ENCODE results near the gene MAT2A.
A peak's percentile ranks its signal among the peaks of the same experiment; 100 is the strongest.

DNA sequence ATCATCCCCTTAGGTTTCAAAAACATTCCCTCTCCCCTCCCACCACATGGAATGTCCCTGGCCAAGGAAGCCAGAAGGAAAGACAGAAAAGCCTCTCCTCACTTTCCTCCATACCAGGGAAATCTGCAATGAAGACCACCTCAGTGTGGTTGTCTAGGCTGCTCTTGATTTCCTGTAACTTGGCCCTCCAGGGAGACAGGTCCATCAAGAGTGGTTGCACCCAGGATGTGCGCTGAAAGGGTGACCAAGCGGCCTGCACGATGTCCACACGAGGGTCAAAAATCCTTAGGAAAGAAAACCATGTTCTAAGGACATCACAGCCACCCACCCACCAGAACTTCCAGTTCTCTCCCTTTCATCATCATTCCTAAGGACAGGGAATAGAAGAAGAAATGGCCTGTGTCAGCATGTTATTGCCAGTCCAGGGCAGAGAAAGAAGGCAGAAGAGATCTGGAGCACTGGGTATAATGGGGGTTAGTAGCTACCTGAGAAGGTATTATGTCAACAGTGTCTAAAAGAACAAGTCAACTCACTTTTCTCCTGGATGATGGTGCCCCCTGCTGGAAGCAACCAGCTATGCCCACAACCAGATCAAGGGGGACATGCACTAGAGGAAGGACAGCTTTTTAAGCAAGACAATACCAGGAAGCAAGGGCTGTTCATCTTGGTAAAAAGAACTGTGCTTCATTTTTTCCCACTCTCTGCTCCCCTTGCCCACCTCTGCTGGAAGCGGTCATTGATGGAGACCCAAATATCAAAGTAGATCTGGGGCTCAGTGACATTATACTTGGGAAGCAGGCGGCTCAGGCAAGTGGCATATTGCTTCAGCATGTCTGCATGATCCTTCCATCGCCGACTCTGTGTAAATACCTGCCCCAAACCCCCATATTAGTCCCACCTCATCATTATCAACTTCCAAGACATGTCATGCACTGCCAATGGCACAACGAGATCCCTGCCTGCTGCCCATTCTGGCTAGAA lies 13.0 kb downstream of the MAT2A start:
- TF ChIP-seq, protein P1, sequence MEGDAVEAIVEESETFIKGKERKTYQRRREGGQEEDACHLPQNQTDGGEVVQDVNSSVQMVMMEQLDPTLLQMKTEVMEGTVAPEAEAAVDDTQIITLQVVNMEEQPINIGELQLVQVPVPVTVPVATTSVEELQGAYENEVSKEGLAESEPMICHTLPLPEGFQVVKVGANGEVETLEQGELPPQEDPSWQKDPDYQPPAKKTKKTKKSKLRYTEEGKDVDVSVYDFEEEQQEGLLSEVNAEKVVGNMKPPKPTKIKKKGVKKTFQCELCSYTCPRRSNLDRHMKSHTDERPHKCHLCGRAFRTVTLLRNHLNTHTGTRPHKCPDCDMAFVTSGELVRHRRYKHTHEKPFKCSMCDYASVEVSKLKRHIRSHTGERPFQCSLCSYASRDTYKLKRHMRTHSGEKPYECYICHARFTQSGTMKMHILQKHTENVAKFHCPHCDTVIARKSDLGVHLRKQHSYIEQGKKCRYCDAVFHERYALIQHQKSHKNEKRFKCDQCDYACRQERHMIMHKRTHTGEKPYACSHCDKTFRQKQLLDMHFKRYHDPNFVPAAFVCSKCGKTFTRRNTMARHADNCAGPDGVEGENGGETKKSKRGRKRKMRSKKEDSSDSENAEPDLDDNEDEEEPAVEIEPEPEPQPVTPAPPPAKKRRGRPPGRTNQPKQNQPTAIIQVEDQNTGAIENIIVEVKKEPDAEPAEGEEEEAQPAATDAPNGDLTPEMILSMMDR (conservative IDR thresholded peaks at IDR 0.05; ENCODE audit: low read length): peak; percentile 96
- no peak for TF ChIP-seq EZH2phosphoT487 (IDR thresholded peaks at IDR 0.05; ENCODE audit: borderline replicate concordance, low read depth, low read length)
